ENCODE results near the gene SLC35C1. TPM values are rescaled to one million over a fixed set of nuclear protein-coding genes. Genes with fewer than 3 reads are reported as not detected.

Gene SLC35C1
- total RNA-seq, 1 donor from 2014 or later: 19.8 TPM

- no peaks in the 10 kb centered on the region for H3K36me3 ChIP-seq (ENCODE audit: control insufficient read depth, insufficient read depth, low read length)
- peak; percentile 98 for TF ChIP-seq CTCF (IDR thresholded peaks at IDR 0.05; ENCODE audit: insufficient read depth, low read length, poor library complexity, severe bottlenecking)
- H3K27me3 ChIP-seq (ENCODE audit: control insufficient read depth, insufficient read depth, low read length): peaks cover 9% of the 10 kb centered on the region
- peak; percentile 21 for DNase-seq (ENCODE audit: low read depth)
- peak overlapping the region; percentile 35 for H3K4me3 ChIP-seq (ENCODE audit: low read depth, low read length)
Measured at GRCh38 chr11:45771566-45772448, 33.1 kb upstream of the SLC35C1 start.

- H3K36me3 ChIP-seq (ENCODE audit: control insufficient read depth, insufficient read depth, low read length): no peaks in the 10 kb centered on the region
- H3K4me3 ChIP-seq (ENCODE audit: low read depth, low read length): no peak overlapping the region
- TF ChIP-seq CTCF (IDR thresholded peaks at IDR 0.05; ENCODE audit: insufficient read depth, low read length, poor library complexity, severe bottlenecking): no peak
- no peak for DNase-seq (ENCODE audit: low read depth)
- H3K27me3 ChIP-seq (ENCODE audit: control insufficient read depth, insufficient read depth, low read length): peaks cover 9% of the 10 kb centered on the region
Measured at GRCh38 chr11:45772449-45772774, 32.5 kb upstream of the SLC35C1 start.

GRCh38 chr11:45772986-45773785, 31.8 kb upstream of the SLC35C1 start:
- H3K36me3 ChIP-seq (ENCODE audit: control insufficient read depth, insufficient read depth, low read length): no peaks in the 10 kb centered on the region
- H3K27me3 ChIP-seq (ENCODE audit: control insufficient read depth, insufficient read depth, low read length): peaks cover 6% of the 10 kb centered on the region
- no peak for DNase-seq (ENCODE audit: low read depth)
- H3K4me3 ChIP-seq (ENCODE audit: low read depth, low read length): no peak overlapping the region
- TF ChIP-seq CTCF (IDR thresholded peaks at IDR 0.05; ENCODE audit: insufficient read depth, low read length, poor library complexity, severe bottlenecking): no peak

GRCh38 chr11:45773786-45774655, 30.9 kb upstream of the SLC35C1 start:
- Histone ChIP-seq H3K27me3 (ENCODE audit: control insufficient read depth, insufficient read depth, low read length) (peaks cover 6% of the 10 kb centered on the region), H3K4me3 (ENCODE audit: low read depth, low read length) (no peak overlapping the region), H3K36me3 (ENCODE audit: control insufficient read depth, insufficient read depth, low read length) (no peaks in the 10 kb centered on the region)
- TF ChIP-seq CTCF (IDR thresholded peaks at IDR 0.05; ENCODE audit: insufficient read depth, low read length, poor library complexity, severe bottlenecking): no peak
- DNase-seq (ENCODE audit: low read depth): no peak

- H3K4me3 ChIP-seq (ENCODE audit: low read depth, low read length): no peak overlapping the region
- TF ChIP-seq CTCF (IDR thresholded peaks at IDR 0.05; ENCODE audit: insufficient read depth, low read length, poor library complexity, severe bottlenecking): no peak
- DNase-seq (ENCODE audit: low read depth): no peak
- H3K27me3 ChIP-seq (ENCODE audit: control insufficient read depth, insufficient read depth, low read length): peaks cover 3% of the 10 kb centered on the region
- no peaks in the 10 kb centered on the region for H3K36me3 ChIP-seq (ENCODE audit: control insufficient read depth, insufficient read depth, low read length)
Measured at GRCh38 chr11:45774786-45775185, 30.2 kb upstream of the SLC35C1 start.

All from kidney epithelial cell (primary cell).